LNCAP (cell line): ENCODE measurements around the gene WNK1.

Experiments
- CTCF ChIP-seq: fragments of 450-650 bp; IDR thresholded peaks from 2 replicates; pipeline ENCODE4 v1.5.1; 2017; ENCODE audit warnings: mild to moderate bottlenecking

Gene WNK1

GRCh38 chr12:751192-751998, 984 bp upstream of the WNK1 start:
- peak; percentile 69 for TF ChIP-seq CTCF

- peak; percentile 24; the same call in 1 of the 2 replicates for TF ChIP-seq CTCF
Observed at GRCh38 chr12:752695-753610, 574 bp downstream of the WNK1 start.

DNA sequence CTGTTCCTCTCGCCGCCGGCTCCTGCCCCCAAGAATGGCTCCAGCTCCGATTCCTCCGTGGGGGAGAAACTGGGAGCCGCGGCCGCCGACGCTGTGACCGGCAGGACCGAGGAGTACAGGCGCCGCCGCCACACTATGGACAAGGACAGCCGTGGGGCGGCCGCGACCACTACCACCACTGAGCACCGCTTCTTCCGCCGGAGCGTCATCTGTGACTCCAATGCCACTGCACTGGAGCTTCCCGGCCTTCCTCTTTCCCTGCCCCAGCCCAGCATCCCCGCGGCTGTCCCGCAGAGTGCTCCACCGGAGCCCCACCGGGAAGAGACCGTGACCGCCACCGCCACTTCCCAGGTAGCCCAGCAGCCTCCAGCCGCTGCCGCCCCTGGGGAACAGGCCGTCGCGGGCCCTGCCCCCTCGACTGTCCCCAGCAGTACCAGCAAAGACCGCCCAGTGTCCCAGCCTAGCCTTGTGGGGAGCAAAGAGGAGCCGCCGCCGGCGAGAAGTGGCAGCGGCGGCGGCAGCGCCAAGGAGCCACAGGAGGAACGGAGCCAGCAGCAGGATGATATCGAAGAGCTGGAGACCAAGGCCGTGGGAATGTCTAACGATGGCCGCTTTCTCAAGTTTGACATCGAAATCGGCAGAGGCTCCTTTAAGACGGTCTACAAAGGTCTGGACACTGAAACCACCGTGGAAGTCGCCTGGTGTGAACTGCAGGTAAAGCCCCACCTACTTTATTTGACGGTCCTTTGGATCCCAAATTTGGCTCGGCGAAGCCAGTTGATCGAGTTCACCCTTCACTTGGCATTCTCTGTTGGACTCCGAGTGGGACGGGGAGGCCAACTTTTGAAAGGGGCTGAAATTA, 1.5 kb downstream of the WNK1 start:
- TF ChIP-seq CTCF: no peak

DNA sequence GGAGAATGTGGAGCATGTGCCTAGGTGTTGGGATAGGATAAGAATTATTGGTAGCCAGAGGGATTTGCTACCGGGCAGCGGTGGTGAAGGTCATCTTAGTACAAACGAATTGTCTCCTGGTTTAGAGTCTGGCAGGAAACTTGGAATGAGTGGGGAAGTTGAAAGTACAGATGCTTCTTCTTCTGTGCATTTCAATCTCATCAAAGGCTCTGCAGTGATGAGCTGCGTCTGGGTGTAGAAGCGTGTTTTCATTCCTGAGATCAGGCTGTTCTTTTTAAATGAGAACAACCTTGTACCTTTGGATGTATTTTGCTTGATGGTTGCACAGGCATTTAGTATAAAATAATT, 2.1 kb downstream of the WNK1 start:
- no peak for TF ChIP-seq CTCF

GRCh38 chr12:754851-755562, 2.6 kb downstream of the WNK1 start:
- TF ChIP-seq CTCF: peak; percentile 30; the same call in 1 of the 2 replicates

- no peak for TF ChIP-seq CTCF
Observed at GRCh38 chr12:759628-760027, 7.2 kb downstream of the WNK1 start.
